K562 (cell line): Measurements from ENCODE around the gene GRIN2D. TPM values are rescaled to one million over a fixed set of nuclear protein-coding genes. Genes with fewer than 3 reads are reported as not detected.
A peak's percentile ranks its signal among the peaks of the same experiment; 100 is the strongest.

Experiments used
- CBX3 ChIP-seq, 2 experiments: IDR thresholded peaks; 1 replicate in 1 of 2; 2 replicates in 1 of 2; pipeline ENCODE4 v1.6.1; 2012; ENCODE audit warnings: inconsistent platforms in 2 of 2, low read length in 2 of 2, borderline replicate concordance in 1 of 2, control low read depth in 1 of 2
- DMBX1 ChIP-seq: fragments of 250-450 bp; sonication (Bioruptor Pico); IDR thresholded peaks from 2 replicates; pipeline ENCODE4 v1.8.0; 2022; ENCODE audit warnings: inconsistent platforms, mild to moderate bottlenecking, moderate library complexity, borderline replicate concordance
- HOXB6 ChIP-seq: fragments of 250-450 bp; sonication (Bioruptor Pico); IDR thresholded peaks from 2 replicates; pipeline ENCODE4 v1.5.1; 2022; ENCODE audit warnings: mild to moderate bottlenecking, borderline replicate concordance
- KDM1A ChIP-seq, 2 experiments: fragments of 450-650 bp; IDR thresholded peaks; 2 replicates each; pipeline ENCODE4 v1.6.1; 2016; ENCODE audit warnings: mild to moderate bottlenecking in 2 of 2
- KLF10 ChIP-seq: fragments of 250-450 bp; sonication (Bioruptor Pico); IDR thresholded peaks from 2 replicates; pipeline ENCODE4 v1.6.1; 2021; ENCODE audit warnings: matching md5 sums
- PTTG1 ChIP-seq: fragments of 450-650 bp; IDR thresholded peaks from 2 replicates; pipeline ENCODE4 v1.6.1; 2016; ENCODE audit warnings: low read depth, mild to moderate bottlenecking, missing genetic modification characterization, missing compliant biosample characterization
- TEAD4 ChIP-seq, 2 experiments: sonication (generic) in 1 of 2; formaldehyde crosslinking in 1 of 2; IDR thresholded peaks; 2 replicates each; pipeline versions ENCODE4 v1.6.1 to v1.8.0; 2012 to 2022; ENCODE audit warnings: borderline replicate concordance in 1 of 2, inconsistent platforms in 1 of 2, low read length in 1 of 2, mild to moderate bottlenecking in 1 of 2, missing genetic modification reagents in 1 of 2
- THRAP3 ChIP-seq: fragments of 450-650 bp; IDR thresholded peaks from 2 replicates; pipeline ENCODE4 v1.6.1; 2016; ENCODE audit warnings: mild to moderate bottlenecking, inconsistent platforms, borderline replicate concordance
- ZKSCAN3 ChIP-seq: fragments of 250-450 bp; sonication (Bioruptor Pico); IDR thresholded peaks from 2 replicates; pipeline ENCODE4 v1.4.0; 2020
- ZNF174 ChIP-seq: fragments of 250-450 bp; sonication (Bioruptor Pico); IDR thresholded peaks from 2 replicates; pipeline ENCODE4 v1.4.0; 2020; ENCODE audit warnings: mild to moderate bottlenecking
- ZNF830 ChIP-seq: fragments of 250-450 bp; sonication (Bioruptor Pico); IDR thresholded peaks from 2 replicates; pipeline ENCODE4 v1.5.0; 2021; ENCODE audit warnings: mild to moderate bottlenecking
- polyA plus RNA-seq, 8 experiments: library from polyadenylated mRNA; depleted of rRNA in 4 of 8; stranded (reverse) in 5 of 8; unstranded in 3 of 8; fragments of >200 nt; fragmentation: Nextera tagmentation in 2 of 8; fragmentation: Illumina TruSeq in 1 of 8; extraction: Ambion mirVana in 2 of 8; extraction: Trizol in 1 of 8; gene quantifications; 2 replicates each; pipeline versions ENCODE4 v1.2.1 to v1.2.3, GENCODE V29; 2011 to 2014; ENCODE audit warnings: inconsistent platforms in 1 of 8, missing spikeins in 1 of 8
- total RNA-seq, 7 experiments: library from RNA; depleted of rRNA in 6 of 7; stranded (reverse); fragments of >200 nt in 6 of 7; fragmentation: Illumina TruSeq in 2 of 7; extraction: Trizol in 2 of 7; gene quantifications; 2 replicates each; pipeline versions ENCODE4 v1.2.1 to v1.2.3, GENCODE V29; 2011 to 2021; ENCODE audit warnings: low replicate concordance in 1 of 7
- TF ChIP-seq, protein P1 (sequence below): fragments of 250-450 bp; sonication (Bioruptor Pico); IDR thresholded peaks from 2 replicates; pipeline ENCODE4 v1.4.0; 2020
- TF ChIP-seq, protein P2 (sequence below), 3 experiments: fragments of 200-800 bp in 1 of 3; fragments of 250-450 bp in 1 of 3; fragments of 450-650 bp in 1 of 3; sonication (Bioruptor Pico) in 1 of 3; sonication (Bioruptor generic) in 1 of 3; formaldehyde crosslinking in 1 of 3; IDR thresholded peaks; 2 replicates each; pipeline versions ENCODE4 v1.6.1 to v1.8.0; 2016 to 2022; ENCODE audit warnings: mild to moderate bottlenecking in 2 of 3, missing genetic modification characterization in 2 of 3, missing compliant biosample characterization in 1 of 3, moderate library complexity in 1 of 3
- TF ChIP-seq, protein P3 (sequence below): fragments of 450-650 bp; IDR thresholded peaks from 2 replicates; pipeline ENCODE4 v1.6.1; 2017; ENCODE audit warnings: antibody characterized with exemption
- TF ChIP-seq, protein P4 (sequence below): fragments of 250-450 bp; sonication (Bioruptor Pico); IDR thresholded peaks from 2 replicates; pipeline ENCODE4 v1.8.0; 2022; ENCODE audit warnings: moderate library complexity, mild to moderate bottlenecking, inconsistent platforms
- TF ChIP-seq, protein P5 (sequence below): IDR thresholded peaks from 2 replicates; pipeline ENCODE4 v1.6.1; 2011; ENCODE audit warnings: borderline replicate concordance, low read depth, mild to moderate bottlenecking, moderate library complexity, low read length; ENCODE audit not compliant: insufficient read depth, poor library complexity, severe bottlenecking

GRIN2D gene
- total and polyA plus RNA-seq, 9 of the 15 experiments (the other 6 are each of a cell fraction or from before 2014, with no cell fraction given), result 0.32 to 31.5 (median 1.8) TPM

DNA sequence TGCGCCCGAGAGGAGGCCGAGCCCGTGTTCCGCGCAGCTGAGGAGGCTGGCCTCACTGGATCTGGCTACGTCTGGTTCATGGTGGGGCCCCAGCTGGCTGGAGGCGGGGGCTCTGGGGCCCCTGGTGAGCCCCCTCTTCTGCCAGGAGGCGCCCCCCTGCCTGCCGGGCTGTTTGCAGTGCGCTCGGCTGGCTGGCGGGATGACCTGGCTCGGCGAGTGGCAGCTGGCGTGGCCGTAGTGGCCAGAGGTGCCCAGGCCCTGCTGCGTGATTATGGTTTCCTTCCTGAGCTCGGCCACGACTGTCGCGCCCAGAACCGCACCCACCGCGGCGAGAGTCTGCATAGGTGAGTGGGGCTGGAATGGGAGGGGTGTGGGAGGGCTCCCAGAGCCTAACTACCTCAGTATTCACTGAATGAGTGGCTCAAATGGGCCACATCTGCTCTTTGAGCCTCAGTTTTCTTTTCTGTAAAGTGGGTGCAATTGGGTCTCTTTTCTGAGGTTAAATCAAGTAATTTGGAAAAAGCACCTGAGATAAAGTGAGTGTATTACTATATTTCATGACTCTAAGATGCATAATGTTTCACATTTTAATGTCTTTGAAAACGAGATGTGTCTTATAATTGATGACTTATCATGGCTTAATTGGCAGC, 11.7 kb downstream of the GRIN2D start (continued):
- TF ChIP-seq, protein P1, sequence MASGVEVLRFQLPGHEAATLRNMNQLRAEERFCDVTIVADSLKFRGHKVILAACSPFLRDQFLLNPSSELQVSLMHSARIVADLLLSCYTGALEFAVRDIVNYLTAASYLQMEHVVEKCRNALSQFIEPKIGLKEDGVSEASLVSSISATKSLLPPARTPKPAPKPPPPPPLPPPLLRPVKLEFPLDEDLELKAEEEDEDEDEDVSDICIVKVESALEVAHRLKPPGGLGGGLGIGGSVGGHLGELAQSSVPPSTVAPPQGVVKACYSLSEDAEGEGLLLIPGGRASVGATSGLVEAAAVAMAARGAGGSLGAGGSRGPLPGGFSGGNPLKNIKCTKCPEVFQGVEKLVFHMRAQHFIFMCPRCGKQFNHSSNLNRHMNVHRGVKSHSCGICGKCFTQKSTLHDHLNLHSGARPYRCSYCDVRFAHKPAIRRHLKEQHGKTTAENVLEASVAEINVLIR (CRISPR knock-in tag), result no peak
- TF ChIP-seq, protein P2, sequence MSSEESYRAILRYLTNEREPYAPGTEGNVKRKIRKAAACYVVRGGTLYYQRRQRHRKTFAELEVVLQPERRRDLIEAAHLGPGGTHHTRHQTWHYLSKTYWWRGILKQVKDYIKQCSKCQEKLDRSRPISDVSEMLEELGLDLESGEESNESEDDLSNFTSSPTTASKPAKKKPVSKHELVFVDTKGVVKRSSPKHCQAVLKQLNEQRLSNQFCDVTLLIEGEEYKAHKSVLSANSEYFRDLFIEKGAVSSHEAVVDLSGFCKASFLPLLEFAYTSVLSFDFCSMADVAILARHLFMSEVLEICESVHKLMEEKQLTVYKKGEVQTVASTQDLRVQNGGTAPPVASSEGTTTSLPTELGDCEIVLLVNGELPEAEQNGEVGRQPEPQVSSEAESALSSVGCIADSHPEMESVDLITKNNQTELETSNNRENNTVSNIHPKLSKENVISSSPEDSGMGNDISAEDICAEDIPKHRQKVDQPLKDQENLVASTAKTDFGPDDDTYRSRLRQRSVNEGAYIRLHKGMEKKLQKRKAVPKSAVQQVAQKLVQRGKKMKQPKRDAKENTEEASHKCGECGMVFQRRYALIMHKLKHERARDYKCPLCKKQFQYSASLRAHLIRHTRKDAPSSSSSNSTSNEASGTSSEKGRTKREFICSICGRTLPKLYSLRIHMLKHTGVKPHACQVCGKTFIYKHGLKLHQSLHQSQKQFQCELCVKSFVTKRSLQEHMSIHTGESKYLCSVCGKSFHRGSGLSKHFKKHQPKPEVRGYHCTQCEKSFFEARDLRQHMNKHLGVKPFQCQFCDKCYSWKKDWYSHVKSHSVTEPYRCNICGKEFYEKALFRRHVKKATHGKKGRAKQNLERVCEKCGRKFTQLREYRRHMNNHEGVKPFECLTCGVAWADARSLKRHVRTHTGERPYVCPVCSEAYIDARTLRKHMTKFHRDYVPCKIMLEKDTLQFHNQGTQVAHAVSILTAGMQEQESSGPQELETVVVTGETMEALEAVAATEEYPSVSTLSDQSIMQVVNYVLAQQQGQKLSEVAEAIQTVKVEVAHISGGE (CRISPR knock-in tag; IDR thresholded peaks at IDR 0.05), result no peak
- TF ChIP-seq HOXB6 (CRISPR knock-in tag) (no peak), ZKSCAN3 (CRISPR knock-in tag) (no peak), CBX3 (IDR thresholded peaks at IDR 0.05; ENCODE audit: borderline replicate concordance in 1 of 2, low read length in 2 of 2) (0 out of 3 replicates have a peak, but pooled peaks of 1 of the 2 experiments have one; percentile 21), TEAD4 (IDR thresholded peaks at IDR 0.05; ENCODE audit: low read length) (no peak), TEAD4 (CRISPR knock-in tag; IDR thresholded peaks at IDR 0.05; ENCODE audit: borderline replicate concordance) (no peak), ZNF830 (CRISPR knock-in tag) (no peak), KLF10 (no peak), KDM1A (IDR thresholded peaks at IDR 0.05) (peak; percentile 21 to 62; a peak in 2 of 4 replicates), DMBX1 (CRISPR knock-in tag) (no peak), ZNF174 (no peak), THRAP3 (no peak), PTTG1 (tag) (no peak)
- TF ChIP-seq, protein P3, sequence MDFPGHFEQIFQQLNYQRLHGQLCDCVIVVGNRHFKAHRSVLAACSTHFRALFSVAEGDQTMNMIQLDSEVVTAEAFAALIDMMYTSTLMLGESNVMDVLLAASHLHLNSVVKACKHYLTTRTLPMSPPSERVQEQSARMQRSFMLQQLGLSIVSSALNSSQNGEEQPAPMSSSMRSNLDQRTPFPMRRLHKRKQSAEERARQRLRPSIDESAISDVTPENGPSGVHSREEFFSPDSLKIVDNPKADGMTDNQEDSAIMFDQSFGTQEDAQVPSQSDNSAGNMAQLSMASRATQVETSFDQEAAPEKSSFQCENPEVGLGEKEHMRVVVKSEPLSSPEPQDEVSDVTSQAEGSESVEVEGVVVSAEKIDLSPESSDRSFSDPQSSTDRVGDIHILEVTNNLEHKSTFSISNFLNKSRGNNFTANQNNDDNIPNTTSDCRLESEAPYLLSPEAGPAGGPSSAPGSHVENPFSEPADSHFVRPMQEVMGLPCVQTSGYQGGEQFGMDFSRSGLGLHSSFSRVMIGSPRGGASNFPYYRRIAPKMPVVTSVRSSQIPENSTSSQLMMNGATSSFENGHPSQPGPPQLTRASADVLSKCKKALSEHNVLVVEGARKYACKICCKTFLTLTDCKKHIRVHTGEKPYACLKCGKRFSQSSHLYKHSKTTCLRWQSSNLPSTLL, result no peak
- TF ChIP-seq, protein P4, sequence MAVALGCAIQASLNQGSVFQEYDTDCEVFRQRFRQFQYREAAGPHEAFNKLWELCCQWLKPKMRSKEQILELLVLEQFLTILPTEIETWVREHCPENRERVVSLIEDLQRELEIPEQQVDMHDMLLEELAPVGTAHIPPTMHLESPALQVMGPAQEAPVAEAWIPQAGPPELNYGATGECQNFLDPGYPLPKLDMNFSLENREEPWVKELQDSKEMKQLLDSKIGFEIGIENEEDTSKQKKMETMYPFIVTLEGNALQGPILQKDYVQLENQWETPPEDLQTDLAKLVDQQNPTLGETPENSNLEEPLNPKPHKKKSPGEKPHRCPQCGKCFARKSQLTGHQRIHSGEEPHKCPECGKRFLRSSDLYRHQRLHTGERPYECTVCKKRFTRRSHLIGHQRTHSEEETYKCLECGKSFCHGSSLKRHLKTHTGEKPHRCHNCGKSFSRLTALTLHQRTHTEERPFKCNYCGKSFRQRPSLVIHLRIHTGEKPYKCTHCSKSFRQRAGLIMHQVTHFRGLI (CRISPR knock-in tag), result no peak
- TF ChIP-seq, protein P5, sequence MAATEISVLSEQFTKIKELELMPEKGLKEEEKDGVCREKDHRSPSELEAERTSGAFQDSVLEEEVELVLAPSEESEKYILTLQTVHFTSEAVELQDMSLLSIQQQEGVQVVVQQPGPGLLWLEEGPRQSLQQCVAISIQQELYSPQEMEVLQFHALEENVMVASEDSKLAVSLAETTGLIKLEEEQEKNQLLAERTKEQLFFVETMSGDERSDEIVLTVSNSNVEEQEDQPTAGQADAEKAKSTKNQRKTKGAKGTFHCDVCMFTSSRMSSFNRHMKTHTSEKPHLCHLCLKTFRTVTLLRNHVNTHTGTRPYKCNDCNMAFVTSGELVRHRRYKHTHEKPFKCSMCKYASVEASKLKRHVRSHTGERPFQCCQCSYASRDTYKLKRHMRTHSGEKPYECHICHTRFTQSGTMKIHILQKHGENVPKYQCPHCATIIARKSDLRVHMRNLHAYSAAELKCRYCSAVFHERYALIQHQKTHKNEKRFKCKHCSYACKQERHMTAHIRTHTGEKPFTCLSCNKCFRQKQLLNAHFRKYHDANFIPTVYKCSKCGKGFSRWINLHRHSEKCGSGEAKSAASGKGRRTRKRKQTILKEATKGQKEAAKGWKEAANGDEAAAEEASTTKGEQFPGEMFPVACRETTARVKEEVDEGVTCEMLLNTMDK, result no peak
